HG03457 (cell line): ENCODE data around the gene SDHAF2.
"Not testable (repeated sequence)": the region's sequence is repeated elsewhere in the genome, so short reads cannot be mapped to it uniquely, and the experiment has no call there.

Experiments used
- ATAC-seq: cut with Tn5 transposase; IDR thresholded peaks from one replicate; pipeline ENCODE4 v1.9.1; 2021; ENCODE audit warnings: moderate number of reproducible peaks; ENCODE audit not compliant: unreplicated experiment

The SDHAF2 gene

GRCh38 chr11:61429691-61430582 is at the start of gene SDHAF2, which contains the start of gene CPSF7:
Gene SDHAF2 (plus strand): TSS chr11:61430124. CDS start chr11:61430147, 23 bp downstream.
Gene CPSF7 (minus strand): TSS chr11:61429975. CDS start chr11:61429235, 740 bp downstream.
- ATAC-seq, result peak; percentile 68

GRCh38 chr11:61380884-61381283 is 49.0 kb upstream of the SDHAF2 start:
- ATAC-seq, result no peak

DNA sequence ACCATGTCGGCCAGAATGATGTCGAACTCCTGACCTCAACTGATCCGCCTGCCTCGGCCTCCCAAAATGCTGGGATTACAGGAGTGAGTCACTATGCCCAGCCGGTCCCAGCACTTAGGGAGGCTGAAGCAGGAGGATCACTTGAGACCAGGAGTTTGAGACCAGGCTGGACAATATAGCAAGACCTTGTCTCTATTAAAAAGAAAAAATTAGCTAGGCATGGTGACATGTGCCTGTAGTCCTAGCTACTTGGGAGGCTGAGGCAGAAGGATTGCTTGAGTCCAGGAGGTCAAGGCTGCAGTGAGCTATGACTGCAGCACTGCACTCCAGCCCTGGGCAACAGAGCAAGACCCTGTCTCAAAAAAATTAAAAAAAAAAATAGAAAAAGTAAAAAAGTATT is 46.1 kb upstream of the SDHAF2 start:
- not testable (repeated sequence) for ATAC-seq

- no peak for ATAC-seq
Measured at GRCh38 chr11:61384271-61385242, 45.4 kb upstream of the SDHAF2 start.

- ATAC-seq, result no peak
Measured at GRCh38 chr11:61390161-61390560, 39.8 kb upstream of the SDHAF2 start.

DNA sequence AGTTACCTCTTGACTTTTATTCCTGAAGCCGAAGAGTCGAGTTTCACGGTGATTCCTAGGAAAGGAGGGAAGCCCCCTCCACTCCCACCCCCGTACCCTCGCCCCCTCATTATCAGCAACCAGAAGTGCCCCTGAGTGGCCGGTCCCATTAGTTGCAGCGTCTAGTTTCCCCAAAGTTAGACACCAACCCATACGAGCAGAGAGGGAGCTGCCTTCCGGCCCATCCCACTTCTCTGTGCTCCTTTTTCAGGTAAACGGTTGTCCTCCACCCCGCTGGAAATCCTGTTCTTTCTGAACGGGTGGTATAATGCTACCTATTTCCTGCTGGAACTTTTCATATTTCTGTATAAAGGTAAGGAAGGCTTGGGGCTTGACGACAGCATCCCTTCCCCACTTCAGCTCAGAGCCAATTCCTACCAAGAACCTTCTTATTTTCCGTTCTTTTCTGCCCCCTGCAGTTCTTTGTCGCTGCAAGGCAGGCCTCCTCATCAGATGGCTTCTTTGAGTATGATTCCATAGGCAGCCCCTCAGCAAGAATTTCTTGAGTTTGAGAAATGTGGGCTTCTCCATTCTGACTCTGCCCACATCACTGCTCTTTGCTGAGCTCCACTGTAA is 36.8 kb upstream of the SDHAF2 start:
- no peak for ATAC-seq

GRCh38 chr11:61401173-61401572 is 28.8 kb upstream of the SDHAF2 start:
- no peak for ATAC-seq

DNA sequence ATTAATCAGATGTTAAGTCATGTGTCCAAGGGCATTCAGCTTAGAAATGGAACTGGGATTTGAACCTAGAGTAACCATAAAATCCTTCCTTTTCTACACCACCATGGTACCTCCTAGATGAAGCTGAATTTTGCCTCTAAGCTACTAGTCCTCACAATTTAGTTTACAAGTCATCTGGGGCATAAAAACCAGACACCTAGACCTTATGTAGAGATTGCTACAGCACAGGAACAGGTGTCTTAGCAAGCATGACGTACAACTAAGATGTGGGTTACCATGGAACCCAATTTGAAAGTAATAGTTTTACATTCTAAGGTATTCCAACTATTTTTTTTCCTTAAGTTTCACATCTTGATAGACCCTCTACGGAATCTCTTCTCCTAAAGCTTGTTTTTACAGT is 28.4 kb upstream of the SDHAF2 start:
- no peak for ATAC-seq

DNA sequence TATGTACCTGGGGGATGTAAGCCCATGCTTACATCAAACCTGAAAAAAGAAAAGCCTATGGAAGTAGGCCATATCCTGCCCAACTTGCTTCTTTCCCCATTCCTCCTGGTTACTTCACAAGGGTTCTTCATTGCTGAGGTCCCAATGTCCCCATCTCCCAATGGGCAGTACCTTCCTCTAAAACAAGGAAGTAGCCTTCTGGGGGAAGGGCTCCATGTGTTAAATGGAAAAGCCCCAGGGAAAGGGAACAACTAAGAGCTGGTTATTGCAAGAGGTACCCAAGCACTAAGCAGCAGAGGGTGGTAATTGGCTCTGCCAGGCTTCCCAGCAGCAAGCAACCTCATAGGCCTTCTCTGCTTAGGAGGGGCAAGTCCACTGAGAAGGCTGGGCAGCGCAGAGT is 26.3 kb upstream of the SDHAF2 start:
- no peak for ATAC-seq

DNA sequence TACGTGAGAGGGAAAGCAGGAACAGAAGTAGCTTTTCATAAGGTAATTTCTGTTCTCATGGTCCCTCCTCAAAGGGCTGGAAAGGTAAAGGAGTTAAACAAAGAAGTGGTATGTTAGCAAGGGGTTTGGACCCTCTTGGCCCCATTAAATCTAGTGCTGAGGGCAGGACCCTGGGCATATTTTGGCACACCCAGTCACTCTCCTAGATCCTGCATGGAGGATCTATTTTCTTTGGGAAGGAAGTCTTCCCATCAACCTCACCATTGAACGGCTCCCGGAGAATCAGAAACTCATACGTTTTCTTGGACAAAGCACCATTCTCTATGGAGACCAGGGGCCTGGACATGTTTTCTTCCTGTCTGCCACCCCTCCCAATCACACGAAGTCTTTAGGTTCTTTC is 25.8 kb upstream of the SDHAF2 start:
- ATAC-seq, result no peak

GRCh38 chr11:61404641-61405040 is 25.3 kb upstream of the SDHAF2 start:
- ATAC-seq, result no peak

GRCh38 chr11:61406067-61406466 is 23.9 kb upstream of the SDHAF2 start:
- ATAC-seq, result no peak

DNA sequence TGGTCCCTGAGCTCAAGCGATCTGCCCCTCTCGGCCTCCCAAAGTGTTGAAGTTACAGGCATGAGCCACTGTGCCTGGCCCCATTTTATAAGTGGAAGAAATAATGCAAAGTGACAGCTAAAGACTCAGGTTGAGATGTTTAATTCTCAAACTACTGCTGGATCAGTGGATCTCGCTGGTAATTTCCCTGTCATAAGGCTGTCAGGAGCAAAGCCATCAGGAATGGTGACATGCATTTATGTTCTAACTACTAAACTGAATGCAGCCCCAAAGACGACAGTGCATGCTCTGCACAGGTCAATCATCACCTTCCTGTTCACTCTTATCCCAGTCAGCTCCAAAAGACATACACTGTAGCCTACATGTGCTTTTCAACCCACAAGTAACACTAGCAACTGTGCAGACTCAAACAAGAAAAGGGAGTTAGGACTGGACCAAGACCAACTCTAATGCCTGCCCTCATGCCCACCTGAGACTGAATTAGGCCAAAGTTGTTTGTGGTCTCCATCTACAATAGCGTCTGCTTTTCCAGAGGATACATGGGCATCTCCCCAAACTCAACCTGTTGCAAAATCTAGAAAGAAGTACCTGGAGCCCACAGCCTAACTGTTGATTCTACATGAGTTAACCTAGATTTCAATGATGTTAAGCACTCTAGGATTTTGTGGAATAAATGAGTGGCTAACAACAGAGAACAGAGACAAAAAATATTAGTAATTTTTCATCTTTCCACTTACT is 22.8 kb upstream of the SDHAF2 start:
- no peak for ATAC-seq

- no peak for ATAC-seq
Measured at GRCh38 chr11:61411589-61411988, 18.3 kb upstream of the SDHAF2 start.

DNA sequence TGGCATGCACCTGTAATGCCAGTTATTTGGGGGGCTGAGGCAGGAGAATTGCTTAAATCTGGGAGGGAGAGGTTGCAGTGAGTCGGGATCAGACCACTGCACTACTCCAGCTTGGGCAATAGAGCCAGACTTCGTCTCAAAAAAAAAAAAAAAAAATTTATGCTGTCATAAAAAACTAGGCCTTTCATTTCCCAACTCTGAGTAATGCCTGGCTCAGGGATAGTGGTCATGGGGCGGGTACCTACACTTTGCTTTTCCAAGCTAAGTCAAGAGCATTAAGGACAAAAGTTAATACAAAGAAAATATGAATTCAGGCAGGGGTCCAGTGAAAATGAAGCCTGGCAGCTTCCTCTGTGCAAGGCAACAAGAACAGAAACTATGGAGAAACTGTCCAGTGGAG is 16.4 kb upstream of the SDHAF2 start:
- ATAC-seq, result no peak

GRCh38 chr11:61414547-61414946 is 15.4 kb upstream of the SDHAF2 start:
- no peak for ATAC-seq

DNA sequence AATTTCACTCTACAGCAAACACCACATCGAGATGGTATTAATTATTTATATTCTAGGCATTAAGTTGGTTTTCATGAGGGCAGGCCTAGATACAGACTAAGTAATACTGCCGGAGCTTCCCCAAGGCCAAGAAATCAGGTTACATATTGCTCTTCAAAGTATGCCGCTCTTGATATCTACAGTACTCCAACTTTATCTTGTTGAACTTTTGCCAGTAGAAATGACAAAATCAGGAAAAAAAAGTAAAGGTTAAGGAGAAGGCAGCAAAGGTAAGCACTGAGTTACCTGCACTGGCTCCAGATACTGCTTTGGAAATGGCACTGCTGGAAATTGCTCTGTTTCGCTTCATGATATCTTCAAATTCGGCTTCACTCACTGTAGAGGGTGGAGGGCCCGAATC is 14.5 kb upstream of the SDHAF2 start:
- ATAC-seq, result no peak

- ATAC-seq, result no peak
Measured at GRCh38 chr11:61416941-61417340, 13.0 kb upstream of the SDHAF2 start.

DNA sequence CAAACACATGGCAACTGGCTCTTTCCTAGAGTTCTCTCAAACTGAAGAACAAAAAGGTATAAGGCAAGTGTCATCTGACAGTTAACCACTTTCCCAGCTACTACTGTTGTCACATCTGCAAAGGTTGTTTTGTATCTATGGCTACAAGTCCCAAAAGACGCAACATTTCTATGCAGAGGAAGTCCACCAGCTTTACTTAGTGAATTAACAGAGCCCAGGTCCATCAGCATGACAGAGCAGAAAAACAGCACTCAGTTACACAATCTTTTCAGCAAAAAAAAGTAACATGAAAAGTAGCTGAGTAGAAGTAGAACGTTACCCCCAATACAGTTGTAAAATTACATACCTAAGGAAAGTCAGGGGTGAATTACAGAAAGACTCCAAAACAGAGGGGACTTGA is 12.3 kb upstream of the SDHAF2 start:
- no peak for ATAC-seq

- no peak for ATAC-seq
Measured at GRCh38 chr11:61418136-61418535, 11.8 kb upstream of the SDHAF2 start.
